ENCODE results near the gene CYP4F2. TPM values are rescaled to one million over a fixed set of nuclear protein-coding genes. Genes with fewer than 3 reads are reported as not detected.

CYP4F2 gene
- total RNA-seq, 4 donors from 2014 or later: not detected

- ATAC-seq (ENCODE audit: low FRiP score): no peak
- TF ChIP-seq, protein P1, sequence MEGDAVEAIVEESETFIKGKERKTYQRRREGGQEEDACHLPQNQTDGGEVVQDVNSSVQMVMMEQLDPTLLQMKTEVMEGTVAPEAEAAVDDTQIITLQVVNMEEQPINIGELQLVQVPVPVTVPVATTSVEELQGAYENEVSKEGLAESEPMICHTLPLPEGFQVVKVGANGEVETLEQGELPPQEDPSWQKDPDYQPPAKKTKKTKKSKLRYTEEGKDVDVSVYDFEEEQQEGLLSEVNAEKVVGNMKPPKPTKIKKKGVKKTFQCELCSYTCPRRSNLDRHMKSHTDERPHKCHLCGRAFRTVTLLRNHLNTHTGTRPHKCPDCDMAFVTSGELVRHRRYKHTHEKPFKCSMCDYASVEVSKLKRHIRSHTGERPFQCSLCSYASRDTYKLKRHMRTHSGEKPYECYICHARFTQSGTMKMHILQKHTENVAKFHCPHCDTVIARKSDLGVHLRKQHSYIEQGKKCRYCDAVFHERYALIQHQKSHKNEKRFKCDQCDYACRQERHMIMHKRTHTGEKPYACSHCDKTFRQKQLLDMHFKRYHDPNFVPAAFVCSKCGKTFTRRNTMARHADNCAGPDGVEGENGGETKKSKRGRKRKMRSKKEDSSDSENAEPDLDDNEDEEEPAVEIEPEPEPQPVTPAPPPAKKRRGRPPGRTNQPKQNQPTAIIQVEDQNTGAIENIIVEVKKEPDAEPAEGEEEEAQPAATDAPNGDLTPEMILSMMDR (IDR thresholded peaks at IDR 0.05): no peak
- no peak for DNase-seq (ENCODE audit: low spot score)
These were observed 28.0 kb downstream of the CYP4F2 start for GRCh38 chr19:15869873-15870272.

DNA sequence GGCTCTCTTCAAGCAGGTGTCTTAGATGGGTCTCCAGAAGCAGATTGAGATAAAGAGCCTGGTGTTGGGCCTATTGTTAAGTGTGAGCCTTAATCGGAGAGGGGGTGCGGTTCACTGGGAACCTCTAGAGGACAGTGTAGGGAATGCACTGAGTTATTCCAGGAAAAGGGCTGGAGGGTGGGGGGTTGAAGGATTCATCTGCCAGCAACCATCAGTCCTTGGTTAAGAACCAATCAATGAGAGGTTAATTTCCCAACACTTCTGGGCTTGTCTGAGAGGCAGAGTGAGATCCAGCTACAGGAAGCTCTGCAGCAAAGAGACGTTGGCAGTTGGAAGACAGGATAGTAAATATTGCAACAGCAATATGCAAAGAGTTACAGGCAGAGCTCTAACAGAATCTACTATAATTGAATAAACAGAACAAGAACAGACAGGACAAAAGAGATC is 28.7 kb downstream of the CYP4F2 start:
- DNase-seq (ENCODE audit: low spot score) (no peak), ATAC-seq (ENCODE audit: low FRiP score) (peak; percentile 68)
- TF ChIP-seq, protein P1 (IDR thresholded peaks at IDR 0.05): no peak

DNA sequence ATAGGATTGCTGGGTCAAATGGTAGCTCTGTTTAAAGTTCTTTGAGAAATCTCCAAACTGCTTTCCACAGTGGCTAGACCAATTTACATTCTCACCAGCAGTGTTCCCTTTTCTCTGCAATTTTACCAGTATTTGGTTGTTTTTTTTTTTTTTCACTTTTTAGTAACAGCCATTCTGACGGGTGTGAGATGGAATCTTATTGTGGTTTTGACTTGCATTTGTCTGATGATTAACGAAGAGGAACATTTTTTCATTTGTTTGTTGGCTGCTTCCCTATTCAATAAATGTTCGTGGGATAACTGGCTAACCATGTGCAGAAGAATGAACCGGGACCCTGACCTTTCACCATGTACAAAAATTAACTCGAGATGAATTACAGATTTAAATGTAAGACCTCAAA is 31.2 kb downstream of the CYP4F2 start:
- DNase-seq (ENCODE audit: low spot score) (no peak), ATAC-seq (ENCODE audit: low FRiP score) (no peak)
- TF ChIP-seq, protein P1 (IDR thresholded peaks at IDR 0.05): no peak

DNA sequence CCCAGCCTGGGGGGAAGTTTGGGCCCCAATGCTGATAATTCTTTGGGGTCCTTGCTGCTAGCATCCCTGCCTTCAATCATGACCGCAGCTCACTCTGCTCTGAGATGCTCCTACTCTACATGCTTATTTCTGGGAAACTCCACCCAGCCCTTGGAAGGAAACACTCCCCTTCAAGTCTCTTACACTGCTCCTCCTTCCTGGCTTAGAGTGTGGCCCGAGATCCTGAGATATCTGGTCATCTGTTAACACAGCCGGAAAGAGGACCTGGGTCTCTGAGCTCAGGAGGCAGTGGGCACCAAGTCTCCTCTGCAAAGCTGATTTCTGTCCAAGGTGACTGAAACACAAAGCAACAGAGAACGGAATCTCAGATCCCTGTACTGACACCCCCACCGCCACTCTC is 33.0 kb downstream of the CYP4F2 start:
- TF ChIP-seq, protein P1 (IDR thresholded peaks at IDR 0.05): no peak
- ATAC-seq (ENCODE audit: low FRiP score): no peak
- no peak for DNase-seq (ENCODE audit: low spot score)

DNA sequence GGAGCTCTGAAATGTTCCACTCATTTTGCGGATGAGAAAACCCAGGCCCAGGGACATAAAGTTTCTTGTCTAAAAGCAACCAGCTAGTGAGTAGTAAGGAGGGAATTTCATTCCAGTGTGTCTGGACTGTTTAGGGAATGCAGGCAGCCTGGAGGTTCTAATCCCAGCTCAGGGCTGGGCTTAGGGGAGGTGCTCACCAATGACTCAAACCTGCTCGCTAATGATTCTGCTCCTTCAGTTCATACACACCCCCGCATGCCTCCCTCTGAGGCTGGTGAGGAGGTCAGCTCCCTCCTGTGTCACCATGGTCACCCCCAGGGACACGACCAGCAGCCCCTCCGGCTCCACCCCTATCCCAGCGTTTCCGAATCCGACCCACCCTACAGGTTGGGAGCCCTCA is 34.6 kb downstream of the CYP4F2 start:
- DNase-seq (ENCODE audit: low spot score) (no peak), ATAC-seq (ENCODE audit: low FRiP score) (no peak)
- TF ChIP-seq, protein P1 (IDR thresholded peaks at IDR 0.05): no peak

GRCh38 chr19:15862444-15862843 is 35.4 kb downstream of the CYP4F2 start:
- DNase-seq (ENCODE audit: low spot score): no peak
- no peak for ATAC-seq (ENCODE audit: low FRiP score)
- TF ChIP-seq, protein P1 (IDR thresholded peaks at IDR 0.05): no peak

GRCh38 chr19:15860522-15860921 is 37.4 kb downstream of the CYP4F2 start:
- TF ChIP-seq, protein P1 (IDR thresholded peaks at IDR 0.05): no peak
- ATAC-seq (ENCODE audit: low FRiP score): no peak

More at GRCh38 chr19:15860522-15860921, 37.4 kb downstream of the CYP4F2 start:
- no peak for DNase-seq (ENCODE audit: low spot score)
